H9 (cell line): ENCODE data around the gene RIMKLA. TPM values are rescaled to one million over a fixed set of nuclear protein-coding genes. Genes with fewer than 3 reads are reported as not detected.

Experiments used
- DNase-seq: peaks from one replicate; pipeline ENCODE4 v3.0.0-alpha.2; 2017
- H2AFZ ChIP-seq: one replicate; pipeline ENCODE4 v1.6.1; 2013; ENCODE audit warnings: mild to moderate bottlenecking, low read length, control low read depth, moderate library complexity
- H2AK5ac ChIP-seq: 2 replicates; pipeline ENCODE4 v1.6.1; 2013; ENCODE audit warnings: low read length, control low read depth, mixed read lengths; ENCODE audit not compliant: insufficient read length
- H2BK120ac ChIP-seq: one replicate; pipeline ENCODE4 v1.6.1; 2013; ENCODE audit warnings: low read depth, mild to moderate bottlenecking, low read length, control low read depth, inconsistent platforms; ENCODE audit not compliant: poor library complexity, severe bottlenecking
- H2BK12ac ChIP-seq: 2 replicates; pipeline ENCODE4 v1.6.1; 2013; ENCODE audit warnings: low read length, control low read depth, mixed read lengths, low read depth; ENCODE audit not compliant: insufficient read length
- H2BK15ac ChIP-seq: 2 replicates; pipeline ENCODE4 v1.6.1; 2013; ENCODE audit warnings: low read depth, low read length, control low read depth
- H2BK20ac ChIP-seq: one replicate; pipeline ENCODE4 v1.6.1; 2013; ENCODE audit warnings: low read depth, mild to moderate bottlenecking, low read length, control low read depth, inconsistent platforms; ENCODE audit not compliant: poor library complexity, severe bottlenecking
- H2BK5ac ChIP-seq: 2 replicates; pipeline ENCODE4 v1.6.1; 2013; ENCODE audit warnings: low read length, control low read depth, mixed read lengths; ENCODE audit not compliant: insufficient read length
- H3K14ac ChIP-seq: 2 replicates; pipeline ENCODE4 v1.6.1; 2013; ENCODE audit warnings: low read length, control low read depth; ENCODE audit not compliant: insufficient read depth
- H3K18ac ChIP-seq: 2 replicates; pipeline ENCODE4 v1.6.1; 2013; ENCODE audit warnings: low read depth, mild to moderate bottlenecking, mixed read lengths, low read length, control low read depth; ENCODE audit not compliant: insufficient read length
- H3K23ac ChIP-seq: 2 replicates; pipeline ENCODE4 v1.6.1; 2013; ENCODE audit warnings: low read length, control low read depth, mixed read lengths, low read depth; ENCODE audit not compliant: insufficient read length
- H3K23me2 ChIP-seq: 2 replicates; pipeline ENCODE4 v1.6.1; 2013; ENCODE audit warnings: low read depth, mild to moderate bottlenecking, mixed read lengths, low read length, control low read depth; ENCODE audit not compliant: insufficient read length, poor library complexity, severe bottlenecking
- H3K27ac ChIP-seq: 2 replicates; pipeline ENCODE4 v1.5.1; 2013; ENCODE audit warnings: low read length, control low read depth, mixed read lengths, low read depth; ENCODE audit not compliant: insufficient read length
- H3K27me3 ChIP-seq: 2 replicates; pipeline ENCODE4 v1.6.1; 2013; ENCODE audit warnings: low read length, control low read depth, inconsistent platforms; ENCODE audit not compliant: insufficient read depth
- H3K4ac ChIP-seq: 2 replicates; pipeline ENCODE4 v1.6.1; 2013; ENCODE audit warnings: low read depth, mild to moderate bottlenecking, control low read depth, inconsistent platforms, low read length, moderate library complexity
- H3K4me1 ChIP-seq: 2 replicates; pipeline ENCODE4 v1.6.1; 2013; ENCODE audit warnings: low read length, control low read depth, inconsistent platforms; ENCODE audit not compliant: insufficient read depth
- H3K4me2 ChIP-seq: 2 replicates; pipeline ENCODE4 v1.6.1; 2013; ENCODE audit warnings: low read length, control low read depth, mixed read lengths; ENCODE audit not compliant: insufficient read length, insufficient read depth
- H3K56ac ChIP-seq: 2 replicates; pipeline ENCODE4 v1.6.1; 2013; ENCODE audit warnings: low read depth, mild to moderate bottlenecking, mixed read lengths, low read length, control low read depth; ENCODE audit not compliant: insufficient read length
- H3K79me1 ChIP-seq: 2 replicates; pipeline ENCODE4 v1.6.1; 2013; ENCODE audit warnings: low read depth, mild to moderate bottlenecking, moderate library complexity, low read length, control low read depth, inconsistent platforms; ENCODE audit not compliant: insufficient read depth, poor library complexity, severe bottlenecking
- H3K79me2 ChIP-seq: 2 replicates; pipeline ENCODE4 v1.6.1; 2013; ENCODE audit warnings: low read length, control low read depth, inconsistent platforms; ENCODE audit not compliant: insufficient read depth
- H3K9ac ChIP-seq: 2 replicates; pipeline ENCODE4 v1.6.1; 2013; ENCODE audit warnings: low read length, control low read depth, mixed read lengths; ENCODE audit not compliant: insufficient read length; ENCODE audit errors: extremely low read depth
- H3K9me3 ChIP-seq: one replicate; pipeline ENCODE4 v1.6.1; 2013; ENCODE audit warnings: low read depth, low read length, inconsistent platforms; ENCODE audit not compliant: control insufficient read depth
- H3T11ph ChIP-seq: one replicate; pipeline ENCODE4 v1.6.1; 2013; ENCODE audit warnings: mild to moderate bottlenecking, low read length, control low read depth, inconsistent platforms
- H4K20me1 ChIP-seq: one replicate; pipeline ENCODE4 v1.6.1; 2013; ENCODE audit not compliant: control insufficient read depth, insufficient read length, insufficient read depth
- H4K5ac ChIP-seq: 2 replicates; pipeline ENCODE4 v1.6.1; 2013; ENCODE audit warnings: low read depth, mild to moderate bottlenecking, mixed read lengths, low read length, control low read depth; ENCODE audit not compliant: insufficient read length
- H4K8ac ChIP-seq: replicated peaks from 2 replicates; pipeline ENCODE4 v1.6.1; 2013; ENCODE audit warnings: low read length, control low read depth, mixed read lengths, low read depth; ENCODE audit not compliant: insufficient read length
- H4K91ac ChIP-seq: 2 replicates; pipeline ENCODE4 v1.6.1; 2013; ENCODE audit warnings: low read depth, mild to moderate bottlenecking, moderate library complexity, mixed read lengths, low read length, control low read depth; ENCODE audit not compliant: insufficient read length
- H3K27ac Mint-ChIP-seq, 3 experiments: 2 replicates in 2 of 3; 3 replicates in 1 of 3; pipeline ENCODE4 v1.8.0; 2020 to 2021; ENCODE audit warnings: mixed read lengths in 3 of 3, mild to moderate bottlenecking in 1 of 3, moderate library complexity in 1 of 3
- H3K27me3 Mint-ChIP-seq: 2 replicates; pipeline ENCODE4 v1.8.0; 2021; ENCODE audit warnings: low read depth, mild to moderate bottlenecking, moderate library complexity, mixed read lengths
- H3K36me3 Mint-ChIP-seq, 3 experiments: 2 replicates in 2 of 3; 3 replicates in 1 of 3; pipeline ENCODE4 v1.8.0; 2020 to 2021; ENCODE audit warnings: low read depth in 3 of 3, mixed read lengths in 3 of 3; ENCODE audit not compliant: insufficient read depth in 1 of 3
- H3K4me1 Mint-ChIP-seq, 2 experiments: 2 replicates each; pipeline ENCODE4 v1.8.0; 2020; ENCODE audit warnings: mixed read lengths in 2 of 2
- H3K4me3 Mint-ChIP-seq, 2 experiments: 2 replicates in 1 of 2; 3 replicates in 1 of 2; pipeline ENCODE4 v1.8.0; 2020 to 2021; ENCODE audit warnings: mild to moderate bottlenecking in 2 of 2, mixed read lengths in 2 of 2, moderate library complexity in 1 of 2
- H3K9me3 Mint-ChIP-seq, 2 experiments: 2 replicates in 1 of 2; 3 replicates in 1 of 2; pipeline ENCODE4 v1.8.0; 2020; ENCODE audit warnings: mild to moderate bottlenecking in 2 of 2, mixed read lengths in 2 of 2, moderate library complexity in 1 of 2
- CTCF ChIP-seq: fragments of 200-600 bp; sonication (generic); conservative IDR thresholded peaks from 3 replicates; pipeline ENCODE4 v1.8.0; 2021; ENCODE audit warnings: antibody characterized with exemption, mild to moderate bottlenecking
- WGBS: extraction: QIAGEN DNeasy Blood & Tissue Kit; methylation state at CpG from one replicate; pipeline ENCODE4 v1.1.7; 2013; ENCODE audit warnings: missing lambda C conversion rate, low lambda C conversion rate, mixed read lengths; ENCODE audit not compliant: insufficient read length; ENCODE audit errors: extremely low coverage; 5-methylcytosine and 5-hydroxymethylcytosine counted together
- total RNA-seq: library from RNA; stranded (reverse); gene quantifications from 2 replicates; pipeline ENCODE4 v1.2.1, GENCODE V29; 2021

The RIMKLA gene
- total RNA-seq, 1 experiment from 2014 or later: 4.7 TPM

- no peaks in the 10 kb centered on the region for H3K36me3 Mint-ChIP-seq
- H3K9ac ChIP-seq: peak overlapping the region; percentile 48
- H4K20me1 ChIP-seq: no peaks in the 10 kb centered on the region
These were observed 44.6 kb upstream of the RIMKLA start for GRCh38 chr1:42335809-42336518.

More at GRCh38 chr1:42335809-42336518, 44.6 kb upstream of the RIMKLA start:
- Histone ChIP-seq H4K91ac (no peak overlapping the region), H3K23me2 (peaks cover 12% of the 10 kb centered on the region), H3K9me3 (no peaks in the 10 kb centered on the region), H3K4ac (no peak overlapping the region), H3K79me2 (peaks cover 29% of the 10 kb centered on the region; the same call in 1 of the 2 replicates), H3K14ac (peak overlapping the region; percentile 69), H3K23ac (no peak overlapping the region), H3K56ac (no peak overlapping the region), H2BK20ac (no peak overlapping the region), H3K27ac (no peak overlapping the region), H3K79me1 (no peaks in the 10 kb centered on the region), H2BK5ac (no peak overlapping the region), H2AFZ (peak overlapping the region; percentile 66), H3K18ac (peak overlapping the region; percentile 87), H2BK12ac (no peak overlapping the region), H2AK5ac (no peak overlapping the region), H3K4me1 (peaks cover 4% of the 10 kb centered on the region; the same call in 1 of the 2 replicates), H2BK120ac (no peak overlapping the region), H3T11ph (no peak overlapping the region), H2BK15ac (no peak overlapping the region), H4K8ac (no peak overlapping the region), H3K27me3 (no peaks in the 10 kb centered on the region), H3K4me2 (peak overlapping the region; percentile 98), H4K5ac (no peak overlapping the region)
- no peak for DNase-seq
- WGBS: no CpG with 5 or more reads among the region's 9 CpGs
- no peak for TF ChIP-seq CTCF
- peak overlapping the region; percentile 76 to 84 for H3K4me3 Mint-ChIP-seq
- H3K27ac Mint-ChIP-seq: peak overlapping the region; percentile 22 to 90 (median 50); a peak in 6 of 7 replicates
- peaks cover 11% of the 10 kb centered on the region for H3K27me3 Mint-ChIP-seq
- H3K4me1 Mint-ChIP-seq: peaks cover 43 to 56% of the 10 kb centered on the region in 2 experiments
- H3K9me3 Mint-ChIP-seq: no peaks in the 10 kb centered on the region
